Mesothelial cell of epicardium (in vitro differentiated cells): ENCODE measurements around the gene NSUN3. TPM values are rescaled to one million over a fixed set of nuclear protein-coding genes. Genes with fewer than 3 reads are reported as not detected.

Experiments used
- DNase-seq, 2 experiments: peaks; one replicate each; pipeline ENCODE4 v3.0.0; 2021; ENCODE audit warnings: low spot score in 2 of 2; ENCODE audit not compliant: unreplicated experiment in 2 of 2
- H3K27ac Mint-ChIP-seq: 2 replicates; pipeline ENCODE4 v1.8.0; 2021; ENCODE audit warnings: mixed read lengths
- H3K27me3 Mint-ChIP-seq: 2 replicates; pipeline ENCODE4 v1.8.0; 2021; ENCODE audit warnings: low read depth, mixed read lengths
- H3K36me3 Mint-ChIP-seq: 2 replicates; pipeline ENCODE4 v1.8.0; 2021; ENCODE audit warnings: mixed read lengths
- H3K4me1 Mint-ChIP-seq: 2 replicates; pipeline ENCODE4 v1.8.0; 2021; ENCODE audit warnings: mixed read lengths
- H3K4me3 Mint-ChIP-seq: 2 replicates; pipeline ENCODE4 v1.8.0; 2021; ENCODE audit warnings: mild to moderate bottlenecking, moderate library complexity, mixed read lengths
- H3K9me3 Mint-ChIP-seq: 2 replicates; pipeline ENCODE4 v1.8.0; 2021; ENCODE audit warnings: mixed read lengths
- total RNA-seq: library from RNA; stranded (reverse); gene quantifications from 3 replicates; pipeline ENCODE4 v1.2.1, GENCODE V29; 2021
- TF ChIP-seq, protein P1 (sequence below): fragments of 200-600 bp; sonication (generic); IDR thresholded peaks from one replicate; pipeline ENCODE4 v1.5.0; 2021; ENCODE audit warnings: antibody characterized with exemption; ENCODE audit not compliant: unreplicated experiment

NSUN3 gene
- total RNA-seq, 1 donor from 2014 or later = 16.8 TPM

DNA sequence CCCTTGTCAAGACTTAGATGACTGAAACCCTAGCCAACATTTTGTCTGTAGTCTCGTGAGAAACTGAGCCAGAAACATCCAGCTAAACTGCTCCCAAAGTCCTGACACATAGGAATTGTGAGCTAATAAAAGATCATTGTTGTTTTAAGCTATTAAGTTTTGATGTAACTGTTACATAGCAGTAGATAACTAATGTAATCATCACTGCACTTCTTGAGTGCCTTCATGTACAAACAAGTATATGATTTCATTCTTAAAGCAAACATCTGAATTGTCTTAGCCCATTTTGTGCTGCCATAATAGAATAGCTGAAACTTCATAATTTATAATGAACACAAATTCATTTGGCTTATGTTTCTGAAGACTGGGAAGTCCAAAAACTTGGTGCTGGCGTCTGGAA is 87.3 kb downstream of the NSUN3 start:
- no peak overlapping the region for H3K4me3 Mint-ChIP-seq
- peaks cover 13% of the 10 kb centered on the region for H3K9me3 Mint-ChIP-seq
- no peaks in the 10 kb centered on the region for H3K36me3 Mint-ChIP-seq
- peaks cover 9% of the 10 kb centered on the region for H3K4me1 Mint-ChIP-seq
- DNase-seq = no peak
- no peak overlapping the region for H3K27ac Mint-ChIP-seq
- peaks cover 1% of the 10 kb centered on the region for H3K27me3 Mint-ChIP-seq
- TF ChIP-seq, protein P1, sequence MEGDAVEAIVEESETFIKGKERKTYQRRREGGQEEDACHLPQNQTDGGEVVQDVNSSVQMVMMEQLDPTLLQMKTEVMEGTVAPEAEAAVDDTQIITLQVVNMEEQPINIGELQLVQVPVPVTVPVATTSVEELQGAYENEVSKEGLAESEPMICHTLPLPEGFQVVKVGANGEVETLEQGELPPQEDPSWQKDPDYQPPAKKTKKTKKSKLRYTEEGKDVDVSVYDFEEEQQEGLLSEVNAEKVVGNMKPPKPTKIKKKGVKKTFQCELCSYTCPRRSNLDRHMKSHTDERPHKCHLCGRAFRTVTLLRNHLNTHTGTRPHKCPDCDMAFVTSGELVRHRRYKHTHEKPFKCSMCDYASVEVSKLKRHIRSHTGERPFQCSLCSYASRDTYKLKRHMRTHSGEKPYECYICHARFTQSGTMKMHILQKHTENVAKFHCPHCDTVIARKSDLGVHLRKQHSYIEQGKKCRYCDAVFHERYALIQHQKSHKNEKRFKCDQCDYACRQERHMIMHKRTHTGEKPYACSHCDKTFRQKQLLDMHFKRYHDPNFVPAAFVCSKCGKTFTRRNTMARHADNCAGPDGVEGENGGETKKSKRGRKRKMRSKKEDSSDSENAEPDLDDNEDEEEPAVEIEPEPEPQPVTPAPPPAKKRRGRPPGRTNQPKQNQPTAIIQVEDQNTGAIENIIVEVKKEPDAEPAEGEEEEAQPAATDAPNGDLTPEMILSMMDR = no peak

DNA sequence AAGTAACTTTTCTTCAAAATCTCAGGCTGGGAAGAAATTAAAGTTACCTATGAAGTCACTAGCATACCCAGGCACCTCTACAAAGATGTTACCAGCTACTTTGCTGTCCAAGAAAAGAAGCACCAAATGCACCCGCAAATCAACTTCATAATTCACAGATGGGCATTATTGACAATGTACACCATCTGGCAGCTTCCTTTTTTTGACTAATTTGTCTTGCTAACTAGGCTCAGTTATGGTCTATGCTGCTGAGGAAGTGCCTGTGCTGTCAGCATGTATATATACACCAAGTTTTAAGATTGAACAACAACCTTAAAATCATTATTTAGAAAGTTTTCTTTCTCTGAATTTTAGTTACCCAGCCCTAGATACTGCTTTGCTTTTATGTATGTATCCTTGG is 93.8 kb downstream of the NSUN3 start:
- peaks cover 7% of the 10 kb centered on the region for H3K27me3 Mint-ChIP-seq
- H3K4me3 Mint-ChIP-seq = no peak overlapping the region
- TF ChIP-seq, protein P1 = no peak
- no peaks in the 10 kb centered on the region for H3K9me3 Mint-ChIP-seq
- H3K27ac Mint-ChIP-seq = no peak overlapping the region
- DNase-seq = no peak
- H3K4me1 Mint-ChIP-seq = peaks cover 13% of the 10 kb centered on the region
- no peaks in the 10 kb centered on the region for H3K36me3 Mint-ChIP-seq

DNA sequence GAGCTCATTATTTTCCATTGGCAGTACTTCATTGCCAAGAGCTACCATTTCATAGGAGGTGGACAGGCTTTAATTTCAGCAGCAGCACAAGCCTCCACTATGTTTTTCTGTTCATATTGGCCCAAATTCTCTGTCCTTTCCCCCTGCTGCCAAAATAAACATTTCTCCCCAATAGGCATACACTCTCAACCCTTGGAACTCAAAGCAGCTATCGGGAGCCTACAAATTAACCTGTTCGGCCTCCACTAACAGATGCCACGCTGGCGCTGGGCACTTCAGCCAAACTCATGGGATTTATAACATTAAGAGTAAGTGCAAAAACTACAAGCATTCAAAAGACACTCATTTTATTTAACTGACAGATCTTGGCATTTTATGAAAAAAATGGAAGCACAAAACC is 95.7 kb downstream of the NSUN3 start:
- Mint-ChIP-seq H3K27me3 (peaks cover 6% of the 10 kb centered on the region), H3K4me1 (peaks cover 17% of the 10 kb centered on the region), H3K27ac (no peak overlapping the region), H3K36me3 (no peaks in the 10 kb centered on the region), H3K4me3 (no peak overlapping the region), H3K9me3 (peaks cover under 1% of the 10 kb centered on the region)
- TF ChIP-seq, protein P1 = no peak
- no peak for DNase-seq

DNA sequence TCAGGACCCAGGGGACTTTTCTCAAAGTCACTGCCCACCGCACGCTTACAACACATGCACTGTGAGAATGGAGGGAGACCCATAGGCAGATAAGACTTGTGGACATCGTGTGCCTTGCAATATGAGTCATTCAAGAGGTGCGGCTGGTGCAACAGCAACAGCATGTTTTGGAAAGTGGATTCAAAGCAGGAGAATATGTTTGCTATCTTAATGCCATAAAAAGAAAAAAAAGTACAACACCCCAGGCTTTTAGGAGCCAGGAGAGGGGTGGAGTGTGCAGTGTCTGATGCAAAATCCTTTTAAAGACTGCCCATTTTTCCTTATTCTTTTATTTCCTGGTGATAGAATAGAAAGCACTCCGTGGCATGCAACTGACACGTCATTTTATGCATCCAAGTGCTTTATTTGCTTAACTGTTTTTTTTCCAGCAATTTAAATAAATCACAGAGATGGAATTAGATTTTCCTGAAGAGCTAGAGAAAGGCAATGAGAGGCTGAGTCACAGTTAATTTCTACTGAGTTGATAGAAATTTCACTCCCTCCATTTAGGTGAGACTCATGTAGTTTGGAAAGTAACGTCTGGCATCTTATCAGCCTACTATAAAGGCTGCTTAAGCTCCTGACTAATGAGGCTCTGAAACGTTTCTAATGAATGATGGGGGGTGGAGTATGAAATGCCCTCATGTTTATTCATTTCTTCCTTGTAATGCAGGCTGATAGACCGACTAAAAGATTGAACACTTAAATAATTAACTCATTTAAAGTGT is 96.4 kb downstream of the NSUN3 start:
- TF ChIP-seq, protein P1 = no peak
- no peak overlapping the region for H3K4me3 Mint-ChIP-seq
- H3K36me3 Mint-ChIP-seq = no peaks in the 10 kb centered on the region
- H3K27ac Mint-ChIP-seq = no peak overlapping the region
- H3K4me1 Mint-ChIP-seq = peaks cover 20% of the 10 kb centered on the region
- no peak for DNase-seq
- H3K27me3 Mint-ChIP-seq = peaks cover 6% of the 10 kb centered on the region
- H3K9me3 Mint-ChIP-seq = peaks cover 4% of the 10 kb centered on the region

DNA sequence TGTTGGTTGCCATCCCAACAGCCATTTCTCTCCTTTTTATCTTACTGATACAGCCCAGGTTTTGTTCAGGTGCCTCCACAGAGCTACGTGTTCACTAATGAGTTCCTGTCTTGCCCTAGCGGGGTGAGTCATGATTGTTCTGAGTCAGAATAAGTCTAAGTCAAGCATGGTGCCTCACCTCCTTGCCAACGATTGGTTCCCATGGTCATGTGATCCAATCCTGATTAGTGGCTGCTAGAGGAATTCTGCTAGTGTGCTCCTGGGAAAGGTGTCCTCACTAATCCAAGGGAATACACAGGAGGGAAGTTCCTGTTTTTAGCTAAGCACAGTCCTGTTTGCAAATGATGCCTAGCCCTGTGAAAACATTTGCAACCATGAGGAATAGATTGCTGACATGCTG is 99.8 kb downstream of the NSUN3 start:
- Mint-ChIP-seq H3K36me3 (no peaks in the 10 kb centered on the region), H3K27me3 (peaks cover 4% of the 10 kb centered on the region), H3K4me3 (no peak overlapping the region), H3K27ac (no peak overlapping the region), H3K4me1 (peaks cover 20% of the 10 kb centered on the region), H3K9me3 (peaks cover 4% of the 10 kb centered on the region)
- no peak for DNase-seq
- TF ChIP-seq, protein P1 = no peak
